Fibroblast of skin of abdomen (primary cell): ENCODE data around the gene MPDZ.

ENCODE experiments used
- DNase-seq: peaks from one replicate; pipeline ENCODE4 v3.0.0-alpha.2; 2013

Gene MPDZ

GRCh38 chr9:13071921-13072320 lies 207.6 kb downstream of the MPDZ start:
- DNase-seq = no peak

DNA sequence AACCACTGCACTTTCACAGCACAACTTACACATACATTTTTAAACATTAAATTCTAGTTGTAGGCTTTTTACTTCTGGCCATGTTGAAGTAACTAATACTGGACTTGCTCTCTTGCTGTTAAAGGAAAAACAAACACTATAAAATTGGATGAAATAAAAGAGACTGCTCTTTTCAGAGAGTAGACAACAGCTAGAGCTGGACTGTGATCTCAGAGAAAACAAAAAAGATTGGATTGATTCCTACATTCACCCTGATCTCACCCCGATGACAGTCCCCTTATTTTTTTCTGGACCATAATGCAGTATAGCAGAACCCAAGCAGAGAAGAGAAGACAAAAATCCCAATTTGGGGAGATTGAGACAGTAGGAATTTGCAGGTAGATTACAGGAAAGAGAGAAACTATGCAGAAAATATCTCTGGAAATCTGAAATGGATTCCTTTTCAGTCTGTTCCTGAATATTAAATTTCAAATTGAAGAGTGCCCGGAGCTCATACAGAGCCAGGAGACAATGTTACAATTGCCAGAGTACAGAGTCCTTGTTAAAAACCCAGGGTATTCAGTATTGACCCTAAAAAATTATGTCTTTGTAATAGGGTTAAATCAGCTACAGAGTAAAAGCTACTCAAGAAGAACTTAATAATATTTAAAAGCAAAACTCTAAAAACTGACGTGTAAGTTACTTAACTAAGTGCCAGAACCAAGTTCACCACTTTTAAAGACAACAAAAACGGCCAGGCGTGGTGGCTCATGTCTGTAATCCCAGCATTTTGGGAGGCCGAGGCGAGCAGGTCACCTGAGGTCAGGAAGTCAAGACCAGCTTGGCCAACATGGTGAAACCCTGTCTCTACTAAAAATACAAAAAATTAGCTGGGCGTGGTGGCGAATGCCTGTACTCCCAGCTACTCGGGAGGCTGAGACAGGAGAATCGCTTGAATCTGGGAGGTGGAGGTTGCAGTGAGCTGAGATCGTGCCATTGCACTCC lies 208.6 kb downstream of the MPDZ start:
- DNase-seq = no peak

GRCh38 chr9:13069498-13069897 lies 210.0 kb downstream of the MPDZ start:
- DNase-seq = no peak

DNA sequence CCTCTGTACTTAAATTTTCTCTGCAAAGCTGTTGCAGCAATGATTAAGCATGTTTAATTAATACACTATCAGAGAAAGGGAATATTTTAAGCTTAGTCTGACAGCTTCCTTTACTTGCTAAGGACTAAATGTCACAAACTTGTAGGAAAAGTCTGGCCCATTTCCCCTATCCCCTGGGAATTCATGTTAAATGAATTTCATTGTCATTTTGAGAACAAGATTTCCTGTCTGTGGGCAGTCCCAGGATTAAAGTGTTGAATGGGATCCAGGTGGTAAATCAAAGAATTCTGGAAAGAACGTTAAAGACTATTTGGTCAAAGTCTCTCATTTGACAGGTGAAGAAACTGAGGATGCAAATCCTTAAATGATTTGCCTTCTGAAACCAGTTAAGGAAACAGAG lies 214.8 kb downstream of the MPDZ start:
- DNase-seq = no peak

DNA sequence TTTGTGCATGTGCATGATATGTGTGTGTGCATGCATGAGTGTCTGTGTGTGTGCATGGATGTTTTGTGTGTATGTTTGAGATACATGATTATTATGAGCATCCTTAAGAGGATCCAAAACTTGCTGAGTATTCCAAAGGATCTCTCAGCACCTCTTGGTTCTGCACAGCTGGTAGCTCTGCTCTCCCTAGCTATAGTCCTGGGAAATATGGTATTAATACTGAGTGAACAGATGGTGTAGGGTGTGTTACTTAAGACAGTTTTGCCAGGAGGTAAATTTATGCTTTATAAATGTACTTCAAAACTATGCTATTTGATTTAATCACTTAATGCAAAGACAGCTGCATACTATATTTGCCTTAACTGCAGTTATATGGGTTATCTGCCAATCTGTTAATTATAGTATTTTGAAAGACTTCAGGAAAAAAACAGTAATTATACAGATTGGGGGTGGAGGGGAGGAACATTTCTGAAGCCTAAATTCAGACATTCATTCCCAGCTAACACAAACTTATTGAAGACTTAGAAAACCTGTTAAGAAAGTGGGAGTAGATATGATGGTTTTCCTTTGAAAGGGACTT lies 215.5 kb downstream of the MPDZ start:
- no peak for DNase-seq

DNA sequence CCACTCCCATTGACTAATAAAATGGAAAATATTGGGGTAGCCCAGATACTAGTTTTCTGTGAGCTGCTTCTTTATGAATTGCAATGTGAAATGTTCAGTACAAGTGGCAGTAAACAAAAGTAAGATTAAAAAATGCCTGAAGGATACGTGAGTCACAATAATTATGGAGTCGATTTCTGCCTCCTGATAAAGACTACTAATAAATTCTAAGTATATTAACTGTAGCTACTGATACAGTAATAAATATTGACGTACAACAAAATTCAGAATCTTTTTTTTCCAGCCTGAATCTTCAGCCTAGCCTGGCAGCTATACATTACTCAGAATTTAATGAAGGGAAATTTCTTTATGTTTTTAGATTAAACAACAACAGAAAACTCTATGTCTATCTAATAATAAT lies 218.1 kb downstream of the MPDZ start:
- no peak for DNase-seq
